H9 (cell line): Measurements from ENCODE around the gene GRIK4. TPM values are rescaled to one million over a fixed set of nuclear protein-coding genes. Genes with fewer than 3 reads are reported as not detected.

Experiments used
- DNase-seq: peaks from one replicate; pipeline ENCODE4 v3.0.0-alpha.2; 2017
- H2AFZ ChIP-seq: one replicate; pipeline ENCODE4 v1.6.1; 2013; ENCODE audit warnings: mild to moderate bottlenecking, low read length, control low read depth, moderate library complexity
- H2AK5ac ChIP-seq: 2 replicates; pipeline ENCODE4 v1.6.1; 2013; ENCODE audit warnings: low read length, control low read depth, mixed read lengths; ENCODE audit not compliant: insufficient read length
- H2BK120ac ChIP-seq: one replicate; pipeline ENCODE4 v1.6.1; 2013; ENCODE audit warnings: low read depth, mild to moderate bottlenecking, low read length, control low read depth, inconsistent platforms; ENCODE audit not compliant: poor library complexity, severe bottlenecking
- H2BK12ac ChIP-seq: 2 replicates; pipeline ENCODE4 v1.6.1; 2013; ENCODE audit warnings: low read length, control low read depth, mixed read lengths, low read depth; ENCODE audit not compliant: insufficient read length
- H2BK15ac ChIP-seq: 2 replicates; pipeline ENCODE4 v1.6.1; 2013; ENCODE audit warnings: low read depth, low read length, control low read depth
- H2BK20ac ChIP-seq: one replicate; pipeline ENCODE4 v1.6.1; 2013; ENCODE audit warnings: low read depth, mild to moderate bottlenecking, low read length, control low read depth, inconsistent platforms; ENCODE audit not compliant: poor library complexity, severe bottlenecking
- H2BK5ac ChIP-seq: 2 replicates; pipeline ENCODE4 v1.6.1; 2013; ENCODE audit warnings: low read length, control low read depth, mixed read lengths; ENCODE audit not compliant: insufficient read length
- H3K14ac ChIP-seq: 2 replicates; pipeline ENCODE4 v1.6.1; 2013; ENCODE audit warnings: low read length, control low read depth; ENCODE audit not compliant: insufficient read depth
- H3K18ac ChIP-seq: 2 replicates; pipeline ENCODE4 v1.6.1; 2013; ENCODE audit warnings: low read depth, mild to moderate bottlenecking, mixed read lengths, low read length, control low read depth; ENCODE audit not compliant: insufficient read length
- H3K23ac ChIP-seq: 2 replicates; pipeline ENCODE4 v1.6.1; 2013; ENCODE audit warnings: low read length, control low read depth, mixed read lengths, low read depth; ENCODE audit not compliant: insufficient read length
- H3K23me2 ChIP-seq: 2 replicates; pipeline ENCODE4 v1.6.1; 2013; ENCODE audit warnings: low read depth, mild to moderate bottlenecking, mixed read lengths, low read length, control low read depth; ENCODE audit not compliant: insufficient read length, poor library complexity, severe bottlenecking
- H3K27ac ChIP-seq: 2 replicates; pipeline ENCODE4 v1.5.1; 2013; ENCODE audit warnings: low read length, control low read depth, mixed read lengths, low read depth; ENCODE audit not compliant: insufficient read length
- H3K27me3 ChIP-seq: 2 replicates; pipeline ENCODE4 v1.6.1; 2013; ENCODE audit warnings: low read length, control low read depth, inconsistent platforms; ENCODE audit not compliant: insufficient read depth
- H3K4ac ChIP-seq: 2 replicates; pipeline ENCODE4 v1.6.1; 2013; ENCODE audit warnings: low read depth, mild to moderate bottlenecking, control low read depth, inconsistent platforms, low read length, moderate library complexity
- H3K4me1 ChIP-seq: 2 replicates; pipeline ENCODE4 v1.6.1; 2013; ENCODE audit warnings: low read length, control low read depth, inconsistent platforms; ENCODE audit not compliant: insufficient read depth
- H3K4me2 ChIP-seq: 2 replicates; pipeline ENCODE4 v1.6.1; 2013; ENCODE audit warnings: low read length, control low read depth, mixed read lengths; ENCODE audit not compliant: insufficient read length, insufficient read depth
- H3K56ac ChIP-seq: 2 replicates; pipeline ENCODE4 v1.6.1; 2013; ENCODE audit warnings: low read depth, mild to moderate bottlenecking, mixed read lengths, low read length, control low read depth; ENCODE audit not compliant: insufficient read length
- H3K79me1 ChIP-seq: 2 replicates; pipeline ENCODE4 v1.6.1; 2013; ENCODE audit warnings: low read depth, mild to moderate bottlenecking, moderate library complexity, low read length, control low read depth, inconsistent platforms; ENCODE audit not compliant: insufficient read depth, poor library complexity, severe bottlenecking
- H3K79me2 ChIP-seq: 2 replicates; pipeline ENCODE4 v1.6.1; 2013; ENCODE audit warnings: low read length, control low read depth, inconsistent platforms; ENCODE audit not compliant: insufficient read depth
- H3K9ac ChIP-seq: 2 replicates; pipeline ENCODE4 v1.6.1; 2013; ENCODE audit warnings: low read length, control low read depth, mixed read lengths; ENCODE audit not compliant: insufficient read length; ENCODE audit errors: extremely low read depth
- H3K9me3 ChIP-seq: one replicate; pipeline ENCODE4 v1.6.1; 2013; ENCODE audit warnings: low read depth, low read length, inconsistent platforms; ENCODE audit not compliant: control insufficient read depth
- H3T11ph ChIP-seq: one replicate; pipeline ENCODE4 v1.6.1; 2013; ENCODE audit warnings: mild to moderate bottlenecking, low read length, control low read depth, inconsistent platforms
- H4K20me1 ChIP-seq: one replicate; pipeline ENCODE4 v1.6.1; 2013; ENCODE audit not compliant: control insufficient read depth, insufficient read length, insufficient read depth
- H4K5ac ChIP-seq: 2 replicates; pipeline ENCODE4 v1.6.1; 2013; ENCODE audit warnings: low read depth, mild to moderate bottlenecking, mixed read lengths, low read length, control low read depth; ENCODE audit not compliant: insufficient read length
- H4K8ac ChIP-seq: replicated peaks from 2 replicates; pipeline ENCODE4 v1.6.1; 2013; ENCODE audit warnings: low read length, control low read depth, mixed read lengths, low read depth; ENCODE audit not compliant: insufficient read length
- H4K91ac ChIP-seq: 2 replicates; pipeline ENCODE4 v1.6.1; 2013; ENCODE audit warnings: low read depth, mild to moderate bottlenecking, moderate library complexity, mixed read lengths, low read length, control low read depth; ENCODE audit not compliant: insufficient read length
- H3K27ac Mint-ChIP-seq, 3 experiments: 2 replicates in 2 of 3; 3 replicates in 1 of 3; pipeline ENCODE4 v1.8.0; 2020 to 2021; ENCODE audit warnings: mixed read lengths in 3 of 3, mild to moderate bottlenecking in 1 of 3, moderate library complexity in 1 of 3
- H3K27me3 Mint-ChIP-seq: 2 replicates; pipeline ENCODE4 v1.8.0; 2021; ENCODE audit warnings: low read depth, mild to moderate bottlenecking, moderate library complexity, mixed read lengths
- H3K36me3 Mint-ChIP-seq, 3 experiments: 2 replicates in 2 of 3; 3 replicates in 1 of 3; pipeline ENCODE4 v1.8.0; 2020 to 2021; ENCODE audit warnings: low read depth in 3 of 3, mixed read lengths in 3 of 3; ENCODE audit not compliant: insufficient read depth in 1 of 3
- H3K4me1 Mint-ChIP-seq, 2 experiments: 2 replicates each; pipeline ENCODE4 v1.8.0; 2020; ENCODE audit warnings: mixed read lengths in 2 of 2
- H3K4me3 Mint-ChIP-seq, 2 experiments: 2 replicates in 1 of 2; 3 replicates in 1 of 2; pipeline ENCODE4 v1.8.0; 2020 to 2021; ENCODE audit warnings: mild to moderate bottlenecking in 2 of 2, mixed read lengths in 2 of 2, moderate library complexity in 1 of 2
- H3K9me3 Mint-ChIP-seq, 2 experiments: 2 replicates in 1 of 2; 3 replicates in 1 of 2; pipeline ENCODE4 v1.8.0; 2020; ENCODE audit warnings: mild to moderate bottlenecking in 2 of 2, mixed read lengths in 2 of 2, moderate library complexity in 1 of 2
- CTCF ChIP-seq: fragments of 200-600 bp; sonication (generic); conservative IDR thresholded peaks from 3 replicates; pipeline ENCODE4 v1.8.0; 2021; ENCODE audit warnings: antibody characterized with exemption, mild to moderate bottlenecking
- WGBS: extraction: QIAGEN DNeasy Blood & Tissue Kit; methylation state at CpG from one replicate; pipeline ENCODE4 v1.1.7; 2013; ENCODE audit warnings: missing lambda C conversion rate, low lambda C conversion rate, mixed read lengths; ENCODE audit not compliant: insufficient read length; ENCODE audit errors: extremely low coverage; 5-methylcytosine and 5-hydroxymethylcytosine counted together
- total RNA-seq: library from RNA; stranded (reverse); gene quantifications from 2 replicates; pipeline ENCODE4 v1.2.1, GENCODE V29; 2021

The GRIK4 gene
- total RNA-seq, 1 experiment from 2014 or later: 2.3 TPM

GRCh38 chr11:120707098-120707497 lies 195.6 kb downstream of the GRIK4 start:
- no peak overlapping the region for H4K8ac ChIP-seq
- Mint-ChIP-seq H3K9me3 (peaks cover 0 to 9% of the 10 kb centered on the region in 2 experiments; a peak in 3 of 5 replicates), H3K27ac (peak overlapping the region in 1 of 3 experiments; percentile 50; a peak in 2 of 7 replicates), H3K4me3 (no peak overlapping the region), H3K36me3 (peaks cover 2 to 4% (median 3%) of the 10 kb centered on the region in 3 experiments; a peak in 2 of 7 replicates), H3K4me1 (peaks cover 25 to 26% of the 10 kb centered on the region in 2 experiments), H3K27me3 (peaks cover 16% of the 10 kb centered on the region)
- H4K5ac ChIP-seq: no peak overlapping the region
- H3K27me3 ChIP-seq: no peaks in the 10 kb centered on the region
- H3K4ac ChIP-seq: no peak overlapping the region
- no peaks in the 10 kb centered on the region for H4K20me1 ChIP-seq
- no peak overlapping the region for H3K27ac ChIP-seq
- H3K4me2 ChIP-seq: no peak overlapping the region
- H3K14ac ChIP-seq: no peak overlapping the region; the same call in 1 of the 2 replicates
- H3K56ac ChIP-seq: no peak overlapping the region
- no peak overlapping the region for H2AK5ac ChIP-seq
- no peak overlapping the region for H4K91ac ChIP-seq
- H3K9me3 ChIP-seq: no peaks in the 10 kb centered on the region
- no peak for DNase-seq
- peaks cover 6% of the 10 kb centered on the region for H3K23me2 ChIP-seq
- no peaks in the 10 kb centered on the region for H3K79me2 ChIP-seq
- H3K18ac ChIP-seq: no peak overlapping the region
- H3K79me1 ChIP-seq: no peaks in the 10 kb centered on the region
- no peak overlapping the region for H2AFZ ChIP-seq
- no peak for TF ChIP-seq CTCF
- no peak overlapping the region for H3T11ph ChIP-seq
- no peak overlapping the region for H3K23ac ChIP-seq
- no peak overlapping the region for H2BK20ac ChIP-seq
- no peaks in the 10 kb centered on the region; the same call in 1 of the 2 replicates for H3K4me1 ChIP-seq
- H2BK120ac ChIP-seq: no peak overlapping the region
- no peak overlapping the region for H2BK15ac ChIP-seq
- no peak overlapping the region for H2BK12ac ChIP-seq
- H3K9ac ChIP-seq: no peak overlapping the region
- no CpG with 5 or more reads among the region's 4 CpGs for WGBS
- no peak overlapping the region for H2BK5ac ChIP-seq
